HepG2 (cell line): ENCODE measurements around the gene ZFAND3. TPM values are rescaled to one million over a fixed set of nuclear protein-coding genes. Genes with fewer than 3 reads are reported as not detected.

ENCODE experiments used
- ATAC-seq: fragments of 200-7000 bp; cut with Tn5 transposase; 3 replicates; pipeline ENCODE4 v1.9.1; 2020; ENCODE audit warnings: mild to moderate bottlenecking, moderate library complexity
- BruUV-seq: library from RNA; stranded (reverse); fragments of 400-500 nt; replicated peaks from 2 replicates; lab custom pipeline; 2021; lab: Mats Ljungman, UMichigan
- CTCF ChIA-PET: fragments of 300-600 bp; formaldehyde crosslinking; extraction: SDS; loops from one replicate; lab custom pipeline; 2021; ENCODE audit warnings: low total read pairs, inconsistent platforms, low intra/inter-chr PET ratio; lab: Yijun Ruan, JAX
- POLR2A ChIA-PET: fragments of 350-600 bp; sonication (Branson Sonifier 250); formaldehyde crosslinking; loops from one replicate; lab custom pipeline; 2020; ENCODE audit warnings: antibody characterized with exemption, inconsistent platforms; lab: Yijun Ruan, JAX
- DNase-seq: peaks from one replicate; pipeline ENCODE4 v3.0.0-alpha.2; 2015; ENCODE audit warnings: low spot score
- FAIRE-seq: peaks from 3 replicates; lab custom pipeline; 2011; peaks lifted over from hg19 to GRCh38; lab: Jason Lieb, UNC
- H2AFZ ChIP-seq: one replicate; pipeline ENCODE4 v1.6.1; 2011; ENCODE audit warnings: low read length, inconsistent platforms
- H3K27ac ChIP-seq: fragments of 300-600 bp; 3 replicates; pipeline ENCODE4 v1.8.0; 2011; ENCODE audit warnings: mixed run types, mild to moderate bottlenecking, mixed read lengths, low read length, inconsistent platforms; ENCODE audit not compliant: insufficient read depth; ENCODE audit errors: extremely low read length
- H3K27me3 ChIP-seq, 2 experiments: fragments of 200-600 bp in 1 of 2; 2 replicates in 1 of 2; 3 replicates in 1 of 2; pipeline versions ENCODE4 v1.6.0 to v1.8.0; 2011; ENCODE audit warnings: low read length in 2 of 2, mild to moderate bottlenecking in 2 of 2, moderate library complexity in 2 of 2, inconsistent platforms in 1 of 2; ENCODE audit not compliant: insufficient read depth in 2 of 2, control insufficient read depth in 1 of 2
- H3K36me3 ChIP-seq, 2 experiments: fragments of 200-600 bp in 1 of 2; replicated peaks in 1 of 2; 2 replicates in 1 of 2; 3 replicates in 1 of 2; pipeline versions ENCODE4 v1.5.1 to v1.8.0; 2011; ENCODE audit warnings: low read length in 2 of 2, inconsistent platforms in 1 of 2; ENCODE audit not compliant: insufficient read depth in 2 of 2, control insufficient read depth in 1 of 2
- H3K4me1 ChIP-seq: 2 replicates; pipeline ENCODE4 v1.5.1; 2012; ENCODE audit warnings: low read length, inconsistent platforms; ENCODE audit not compliant: insufficient read depth
- H3K4me2 ChIP-seq: 2 replicates; pipeline ENCODE4 v1.6.0; 2011; ENCODE audit warnings: low read depth, low read length, inconsistent platforms
- H3K4me3 ChIP-seq, 3 experiments: fragments of 200-600 bp in 1 of 3; sonication (generic), shearing (Covaris generic) in 1 of 3; replicated peaks in 1 of 3; 2 replicates each; pipeline ENCODE4 v1.5.1; 2011 to 2016; ENCODE audit warnings: low read length in 3 of 3, inconsistent platforms in 2 of 3, low read depth in 2 of 3, mild to moderate bottlenecking in 2 of 3, control low read depth in 1 of 3, mixed read lengths in 1 of 3; ENCODE audit not compliant: insufficient read depth in 1 of 3
- H3K79me2 ChIP-seq: one replicate; pipeline ENCODE4 v1.6.1; 2011; ENCODE audit warnings: low read length, inconsistent platforms; ENCODE audit not compliant: insufficient read depth
- H3K9ac ChIP-seq: 2 replicates; pipeline ENCODE4 v1.6.0; 2011; ENCODE audit warnings: mild to moderate bottlenecking, low read depth, low read length, inconsistent platforms; ENCODE audit not compliant: insufficient read depth
- H3K9me3 ChIP-seq: 2 replicates; pipeline ENCODE4 v1.5.1; 2012; ENCODE audit warnings: mild to moderate bottlenecking, low read length
- H4K20me1 ChIP-seq: 2 replicates; pipeline ENCODE4 v1.6.0; 2011; ENCODE audit warnings: inconsistent platforms, mild to moderate bottlenecking, low read length, moderate library complexity; ENCODE audit not compliant: insufficient read depth
- AHR ChIP-seq: IDR thresholded peaks from 2 replicates; pipeline ENCODE4 v1.6.1; 2018; ENCODE audit warnings: missing genetic modification reagents, missing compliant biosample characterization
- FOXP1 ChIP-seq, 2 experiments: fragments of 450-650 bp in 1 of 2; IDR thresholded peaks; 2 replicates each; pipeline ENCODE4 v1.6.1; 2017 to 2018; ENCODE audit warnings: antibody characterized with exemption in 1 of 2
- MXI1 ChIP-seq: IDR thresholded peaks from 3 replicates; pipeline ENCODE4 v1.6.1; 2012; ENCODE audit warnings: low read depth, low read length, inconsistent platforms, borderline replicate concordance
- NCOA2 ChIP-seq: sonication (generic); formaldehyde crosslinking; IDR thresholded peaks from 2 replicates; pipeline ENCODE4 v1.8.0; 2022; ENCODE audit warnings: inconsistent platforms
- NPAS2 ChIP-seq: sonication (generic); formaldehyde crosslinking; IDR thresholded peaks from 2 replicates; pipeline ENCODE4 v1.8.0; 2022; ENCODE audit warnings: mild to moderate bottlenecking, missing genetic modification reagents, borderline replicate concordance
- REXO4 ChIP-seq: sonication (generic); formaldehyde crosslinking; IDR thresholded peaks from 2 replicates; pipeline ENCODE4 v1.8.0; 2022; ENCODE audit warnings: missing genetic modification reagents, mild to moderate bottlenecking, borderline replicate concordance
- SALL1 ChIP-seq: sonication (generic); formaldehyde crosslinking; IDR thresholded peaks from 2 replicates; pipeline ENCODE4 v1.8.0; 2022; ENCODE audit warnings: mild to moderate bottlenecking, missing genetic modification reagents
- ZNF589 ChIP-seq: sonication (generic); formaldehyde crosslinking; conservative IDR thresholded peaks from 2 replicates; pipeline ENCODE4 v1.8.0; 2022; ENCODE audit warnings: mild to moderate bottlenecking, moderate library complexity, missing genetic modification reagents
- ZNF629 ChIP-seq: sonication (generic); formaldehyde crosslinking; conservative IDR thresholded peaks from 2 replicates; pipeline ENCODE4 v1.5.0; 2020; ENCODE audit warnings: missing genetic modification reagents
- WGBS: methylation state at CpG from one replicate; pipeline ENCODE4 v1.1.6; 2017; ENCODE audit warnings: low lambda C conversion rate; 5-methylcytosine and 5-hydroxymethylcytosine counted together
- in situ Hi-C: cut with HindIII; loops from 2 replicates; pipeline ENCODE4 v1.10.0; 2017; ENCODE audit warnings: low pct_unique_long_range_greater_than_20kb; ENCODE audit not compliant: extremely low pct_ligation_motif_present
- intact Hi-C: fragments of 100-400 bp; cut with micrococcal nuclease; formaldehyde crosslinking; loops from one replicate; pipeline ENCODE4 v1.10.0; 2022; ENCODE audit not compliant: unreplicated experiment
- polyA plus RNA-seq, 8 experiments: library from polyadenylated mRNA; depleted of rRNA in 3 of 8; stranded (reverse) in 7 of 8; unstranded in 1 of 8; fragments of >200 nt; fragmentation: Illumina TruSeq in 4 of 8; extraction: Trizol in 4 of 8; gene quantifications; 2 replicates each; pipeline versions ENCODE4 v1.2.1 to v1.2.3, GENCODE V29; 2011 to 2016; ENCODE audit warnings: low read depth in 4 of 8, missing spikeins in 1 of 8, mixed read lengths in 1 of 8; ENCODE audit not compliant: insufficient read depth in 1 of 8
- total RNA-seq, 5 experiments: library from RNA; depleted of rRNA; stranded (reverse); fragments of >200 nt; fragmentation: Illumina TruSeq; extraction: Trizol; gene quantifications; 2 replicates each; pipeline ENCODE4 v1.2.3, GENCODE V29; 2016; ENCODE audit warnings: low read depth in 1 of 5
- TF ChIP-seq, protein P1 (sequence below): sonication (generic); formaldehyde crosslinking; IDR thresholded peaks from 2 replicates; pipeline ENCODE4 v1.8.0; 2022; ENCODE audit warnings: missing genetic modification reagents, mild to moderate bottlenecking, moderate library complexity, borderline replicate concordance
- TF ChIP-seq, protein P2 (sequence below): sonication (generic); formaldehyde crosslinking; IDR thresholded peaks from 2 replicates; pipeline ENCODE4 v1.9.0; 2021; ENCODE audit warnings: mild to moderate bottlenecking, missing genetic modification reagents

ZFAND3 gene
- total and polyA plus RNA-seq, 2 of the 13 experiments (the other 11 are each of a cell fraction or from before 2014, with no cell fraction given) = 16.4 to 17.1 TPM

DNA sequence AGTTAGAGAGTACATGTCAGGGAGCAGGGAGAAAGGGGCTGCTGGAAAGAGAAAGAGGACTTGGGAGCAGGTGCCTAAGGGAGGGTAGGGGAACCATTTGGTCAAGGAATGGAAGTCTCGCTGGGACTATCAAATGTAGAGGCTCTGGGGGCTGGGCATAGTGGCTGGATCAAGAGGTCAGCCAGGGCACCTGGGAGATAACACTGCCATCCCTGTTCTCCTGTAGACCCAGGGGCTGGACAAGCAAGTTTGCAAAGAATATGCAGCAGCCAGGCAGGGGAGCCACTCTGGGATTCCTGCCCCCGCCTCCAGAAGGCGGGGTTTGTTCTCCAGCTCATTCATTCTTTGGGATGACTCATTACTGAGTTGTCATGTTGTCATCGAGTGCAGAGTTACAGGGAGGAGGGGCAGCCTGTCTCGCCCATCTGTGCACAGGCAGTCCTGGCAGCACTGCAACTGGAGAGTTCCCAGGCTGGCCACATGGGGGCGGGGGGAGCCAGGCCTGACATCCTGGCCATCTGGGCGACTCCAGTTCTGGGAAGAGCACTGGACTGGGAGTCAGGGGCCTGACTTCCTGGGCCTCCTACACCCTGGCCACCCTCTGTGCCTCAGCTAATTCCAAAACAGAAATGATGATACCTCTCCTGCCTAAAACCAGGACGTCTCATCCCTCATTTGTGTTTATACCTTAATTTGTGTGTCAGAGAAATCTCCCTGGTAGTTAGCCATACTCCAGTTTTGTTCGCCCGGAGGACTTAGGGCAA is 28.2 kb upstream of the ZFAND3 start (continued):
- TF ChIP-seq NPAS2 (CRISPR knock-in tag) (no peak), REXO4 (CRISPR knock-in tag) (no peak), SALL1 (peak; percentile 96), FOXP1 (IDR thresholded peaks at IDR 0.05) (no peak), FOXP1 (CRISPR knock-in tag; IDR thresholded peaks at IDR 0.05) (peak; percentile 78)
- TF ChIP-seq, protein P1, sequence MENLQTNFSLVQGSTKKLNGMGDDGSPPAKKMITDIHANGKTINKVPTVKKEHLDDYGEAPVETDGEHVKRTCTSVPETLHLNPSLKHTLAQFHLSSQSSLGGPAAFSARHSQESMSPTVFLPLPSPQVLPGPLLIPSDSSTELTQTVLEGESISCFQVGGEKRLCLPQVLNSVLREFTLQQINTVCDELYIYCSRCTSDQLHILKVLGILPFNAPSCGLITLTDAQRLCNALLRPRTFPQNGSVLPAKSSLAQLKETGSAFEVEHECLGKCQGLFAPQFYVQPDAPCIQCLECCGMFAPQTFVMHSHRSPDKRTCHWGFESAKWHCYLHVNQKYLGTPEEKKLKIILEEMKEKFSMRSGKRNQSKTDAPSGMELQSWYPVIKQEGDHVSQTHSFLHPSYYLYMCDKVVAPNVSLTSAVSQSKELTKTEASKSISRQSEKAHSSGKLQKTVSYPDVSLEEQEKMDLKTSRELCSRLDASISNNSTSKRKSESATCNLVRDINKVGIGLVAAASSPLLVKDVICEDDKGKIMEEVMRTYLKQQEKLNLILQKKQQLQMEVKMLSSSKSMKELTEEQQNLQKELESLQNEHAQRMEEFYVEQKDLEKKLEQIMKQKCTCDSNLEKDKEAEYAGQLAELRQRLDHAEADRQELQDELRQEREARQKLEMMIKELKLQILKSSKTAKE (CRISPR knock-in tag) = 0 out of 2 replicates have a peak, but pooled peaks have one; percentile 24

DNA sequence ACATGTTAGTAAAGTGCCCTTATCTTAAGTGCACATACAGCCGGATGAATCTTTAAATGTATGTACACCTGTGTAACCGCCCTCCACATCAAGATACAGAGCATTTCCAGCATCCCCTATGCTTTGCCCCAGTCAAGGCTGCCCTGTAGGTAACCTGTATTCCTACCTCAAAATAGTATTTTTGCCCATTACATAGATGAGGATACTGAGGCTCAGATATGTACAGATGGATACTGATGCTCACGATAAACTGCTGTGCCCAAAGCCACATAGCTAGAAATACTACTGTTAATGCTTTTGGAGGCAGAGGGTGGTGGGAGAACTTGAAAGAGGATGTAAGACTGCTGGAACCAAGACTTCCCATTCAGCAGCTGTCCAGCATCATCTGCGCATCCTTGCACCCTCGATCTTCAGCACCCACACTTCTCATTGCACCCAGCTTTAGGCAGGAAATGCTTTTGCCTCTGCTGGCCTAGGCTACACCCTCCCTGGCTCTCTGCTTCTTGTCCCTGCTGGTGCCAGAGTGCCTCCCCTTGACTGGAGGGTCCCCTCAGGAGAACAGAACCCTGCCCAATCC is 27.0 kb upstream of the ZFAND3 start:
- no peaks in the 10 kb centered on the region for H3K79me2 ChIP-seq
- H3K9ac ChIP-seq = no peak overlapping the region
- H3K27ac ChIP-seq = no peak overlapping the region
- no peak overlapping the region for H3K4me3 ChIP-seq
- H2AFZ ChIP-seq = peak overlapping the region; percentile 3
- 77% methylated on average over 5 of the region's 5 CpGs for WGBS
- H3K9me3 ChIP-seq = no peaks in the 10 kb centered on the region
- ChIA-PET CTCF (interaction anchor here (1.2 to 3.6 kb wide), 2 partner anchors 67 to 220 kb away, joined by 4 to 16 read pairs; no protein-coding TSS in a partner anchor), POLR2A (interaction anchor here (1.5 to 2.0 kb wide), 2 partner anchors 26 to 28 kb away, joined by 6 to 8 read pairs; partner anchors contain the start of gene ZFAND3)
- FAIRE-seq (no peak), DNase-seq (no peak), ATAC-seq (no peak)
- no peaks in the 10 kb centered on the region for H4K20me1 ChIP-seq
- intact Hi-C loops = loop anchor here (5.0 kb wide), 1 partner anchor 50 kb away; no protein-coding TSS in a partner anchor
- no TSS peak for BruUV-seq
- H3K36me3 ChIP-seq = no peaks in the 10 kb centered on the region
- in situ Hi-C loops = loop anchor here (5.0 kb wide), 1 partner anchor 65 kb away; no protein-coding TSS in a partner anchor
- peaks cover 67% of the 10 kb centered on the region for H3K4me1 ChIP-seq
- TF ChIP-seq MXI1 (no peak), ZNF589 (no peak), ZNF629 (CRISPR knock-in tag) (peak; percentile 85), AHR (CRISPR knock-in tag) (no peak), NCOA2 (CRISPR knock-in tag) (0 out of 2 replicates have a peak, but pooled peaks have one; percentile 9)
- TF ChIP-seq, protein P2, sequence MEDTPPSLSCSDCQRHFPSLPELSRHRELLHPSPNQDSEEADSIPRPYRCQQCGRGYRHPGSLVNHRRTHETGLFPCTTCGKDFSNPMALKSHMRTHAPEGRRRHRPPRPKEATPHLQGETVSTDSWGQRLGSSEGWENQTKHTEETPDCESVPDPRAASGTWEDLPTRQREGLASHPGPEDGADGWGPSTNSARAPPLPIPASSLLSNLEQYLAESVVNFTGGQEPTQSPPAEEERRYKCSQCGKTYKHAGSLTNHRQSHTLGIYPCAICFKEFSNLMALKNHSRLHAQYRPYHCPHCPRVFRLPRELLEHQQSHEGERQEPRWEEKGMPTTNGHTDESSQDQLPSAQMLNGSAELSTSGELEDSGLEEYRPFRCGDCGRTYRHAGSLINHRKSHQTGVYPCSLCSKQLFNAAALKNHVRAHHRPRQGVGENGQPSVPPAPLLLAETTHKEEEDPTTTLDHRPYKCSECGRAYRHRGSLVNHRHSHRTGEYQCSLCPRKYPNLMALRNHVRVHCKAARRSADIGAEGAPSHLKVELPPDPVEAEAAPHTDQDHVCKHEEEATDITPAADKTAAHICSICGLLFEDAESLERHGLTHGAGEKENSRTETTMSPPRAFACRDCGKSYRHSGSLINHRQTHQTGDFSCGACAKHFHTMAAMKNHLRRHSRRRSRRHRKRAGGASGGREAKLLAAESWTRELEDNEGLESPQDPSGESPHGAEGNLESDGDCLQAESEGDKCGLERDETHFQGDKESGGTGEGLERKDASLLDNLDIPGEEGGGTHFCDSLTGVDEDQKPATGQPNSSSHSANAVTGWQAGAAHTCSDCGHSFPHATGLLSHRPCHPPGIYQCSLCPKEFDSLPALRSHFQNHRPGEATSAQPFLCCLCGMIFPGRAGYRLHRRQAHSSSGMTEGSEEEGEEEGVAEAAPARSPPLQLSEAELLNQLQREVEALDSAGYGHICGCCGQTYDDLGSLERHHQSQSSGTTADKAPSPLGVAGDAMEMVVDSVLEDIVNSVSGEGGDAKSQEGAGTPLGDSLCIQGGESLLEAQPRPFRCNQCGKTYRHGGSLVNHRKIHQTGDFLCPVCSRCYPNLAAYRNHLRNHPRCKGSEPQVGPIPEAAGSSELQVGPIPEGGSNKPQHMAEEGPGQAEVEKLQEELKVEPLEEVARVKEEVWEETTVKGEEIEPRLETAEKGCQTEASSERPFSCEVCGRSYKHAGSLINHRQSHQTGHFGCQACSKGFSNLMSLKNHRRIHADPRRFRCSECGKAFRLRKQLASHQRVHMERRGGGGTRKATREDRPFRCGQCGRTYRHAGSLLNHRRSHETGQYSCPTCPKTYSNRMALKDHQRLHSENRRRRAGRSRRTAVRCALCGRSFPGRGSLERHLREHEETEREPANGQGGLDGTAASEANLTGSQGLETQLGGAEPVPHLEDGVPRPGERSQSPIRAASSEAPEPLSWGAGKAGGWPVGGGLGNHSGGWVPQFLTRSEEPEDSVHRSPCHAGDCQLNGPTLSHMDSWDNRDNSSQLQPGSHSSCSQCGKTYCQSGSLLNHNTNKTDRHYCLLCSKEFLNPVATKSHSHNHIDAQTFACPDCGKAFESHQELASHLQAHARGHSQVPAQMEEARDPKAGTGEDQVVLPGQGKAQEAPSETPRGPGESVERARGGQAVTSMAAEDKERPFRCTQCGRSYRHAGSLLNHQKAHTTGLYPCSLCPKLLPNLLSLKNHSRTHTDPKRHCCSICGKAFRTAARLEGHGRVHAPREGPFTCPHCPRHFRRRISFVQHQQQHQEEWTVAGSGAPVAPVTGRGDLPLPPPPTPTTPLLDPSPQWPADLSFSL (CRISPR knock-in tag) = 0 out of 2 replicates have a peak, but pooled peaks have one; percentile 35
- no peaks in the 10 kb centered on the region for H3K27me3 ChIP-seq
- H3K4me2 ChIP-seq = no peak overlapping the region
